ENCODE results near the gene LONP2.

The LONP2 gene

GRCh38 chr16:48244080-48244862 is at the start of gene LONP2:
LONP2 (plus strand) TSS chr16:48244300; CDS start chr16:48244389, 89 bp downstream.
- TF ChIP-seq, protein P1, sequence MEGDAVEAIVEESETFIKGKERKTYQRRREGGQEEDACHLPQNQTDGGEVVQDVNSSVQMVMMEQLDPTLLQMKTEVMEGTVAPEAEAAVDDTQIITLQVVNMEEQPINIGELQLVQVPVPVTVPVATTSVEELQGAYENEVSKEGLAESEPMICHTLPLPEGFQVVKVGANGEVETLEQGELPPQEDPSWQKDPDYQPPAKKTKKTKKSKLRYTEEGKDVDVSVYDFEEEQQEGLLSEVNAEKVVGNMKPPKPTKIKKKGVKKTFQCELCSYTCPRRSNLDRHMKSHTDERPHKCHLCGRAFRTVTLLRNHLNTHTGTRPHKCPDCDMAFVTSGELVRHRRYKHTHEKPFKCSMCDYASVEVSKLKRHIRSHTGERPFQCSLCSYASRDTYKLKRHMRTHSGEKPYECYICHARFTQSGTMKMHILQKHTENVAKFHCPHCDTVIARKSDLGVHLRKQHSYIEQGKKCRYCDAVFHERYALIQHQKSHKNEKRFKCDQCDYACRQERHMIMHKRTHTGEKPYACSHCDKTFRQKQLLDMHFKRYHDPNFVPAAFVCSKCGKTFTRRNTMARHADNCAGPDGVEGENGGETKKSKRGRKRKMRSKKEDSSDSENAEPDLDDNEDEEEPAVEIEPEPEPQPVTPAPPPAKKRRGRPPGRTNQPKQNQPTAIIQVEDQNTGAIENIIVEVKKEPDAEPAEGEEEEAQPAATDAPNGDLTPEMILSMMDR (IDR thresholded peaks at IDR 0.05): no peak
- Histone ChIP-seq H3K27ac (peak within 1 kb of the TSS; percentile 74), H3K9me3 (ENCODE audit: control insufficient read depth, low read length) (no peaks in the 10 kb centered on the region), H3K27me3 (ENCODE audit: control insufficient read depth, insufficient read depth, low read length) (no peaks in the 10 kb centered on the region), H3K36me3 (ENCODE audit: control insufficient read depth, insufficient read depth, low read length) (no peaks in the 10 kb centered on the region), H3K4me2 (ENCODE audit: low read length) (peak within 1 kb of the TSS; percentile 73), H2AFZ (peak within 1 kb of the TSS; percentile 85), H3K4me1 (peaks cover 8% of the 10 kb centered on the region), H3K9ac (peak within 1 kb of the TSS; percentile 87), H3K79me2 (peaks cover 28% of the 10 kb centered on the region), H3K4me3 (ENCODE audit: low read depth, low read length) (peak within 1 kb of the TSS; percentile 92)

DNA sequence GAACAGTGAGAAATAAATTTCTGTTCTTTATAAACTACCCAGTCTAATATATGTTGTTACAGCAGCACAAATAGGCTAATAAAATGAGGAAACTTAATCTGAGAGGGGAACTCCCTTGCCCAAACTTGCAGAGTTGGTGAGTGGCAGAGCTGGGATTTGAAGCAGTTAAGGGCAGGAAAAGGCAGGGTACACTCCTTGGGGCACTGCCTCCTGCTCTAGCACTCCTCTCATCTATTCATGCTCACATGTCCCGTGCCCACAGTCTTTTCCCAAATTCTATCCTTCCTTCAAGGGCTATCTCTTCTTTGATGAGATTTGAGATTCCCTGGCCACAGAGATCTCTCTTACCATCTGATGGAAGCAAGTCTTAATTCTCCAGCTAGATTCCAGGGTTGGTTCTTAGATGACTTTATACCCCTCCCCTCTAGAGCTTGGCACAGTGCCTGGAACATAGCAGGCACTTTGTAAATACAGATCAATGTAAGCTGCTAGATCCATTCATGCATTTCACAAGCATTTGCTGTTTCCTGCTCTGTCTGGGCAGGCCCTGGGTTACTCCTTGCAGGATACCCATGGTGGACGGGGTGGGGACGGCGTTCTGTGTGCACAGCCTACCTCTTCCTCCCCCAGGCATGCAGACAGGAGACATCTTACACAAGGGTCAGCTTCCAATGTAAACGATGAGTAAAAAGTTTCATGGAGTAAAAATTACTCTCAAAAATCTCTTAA is 49.1 kb upstream of the LONP2 start:
- H3K4me2 ChIP-seq (ENCODE audit: low read length): no peak overlapping the region
- H3K9me3 ChIP-seq (ENCODE audit: control insufficient read depth, low read length): no peaks in the 10 kb centered on the region
- H2AFZ ChIP-seq: no peak overlapping the region
- H3K36me3 ChIP-seq (ENCODE audit: control insufficient read depth, insufficient read depth, low read length): no peaks in the 10 kb centered on the region
- no peak overlapping the region for H3K9ac ChIP-seq
- no peaks in the 10 kb centered on the region for H3K79me2 ChIP-seq
- H3K27me3 ChIP-seq (ENCODE audit: control insufficient read depth, insufficient read depth, low read length): no peaks in the 10 kb centered on the region
- H3K27ac ChIP-seq: no peak overlapping the region
- H3K4me1 ChIP-seq: no peaks in the 10 kb centered on the region
- TF ChIP-seq, protein P1 (IDR thresholded peaks at IDR 0.05): no peak
- no peak overlapping the region for H3K4me3 ChIP-seq (ENCODE audit: low read depth, low read length)

DNA sequence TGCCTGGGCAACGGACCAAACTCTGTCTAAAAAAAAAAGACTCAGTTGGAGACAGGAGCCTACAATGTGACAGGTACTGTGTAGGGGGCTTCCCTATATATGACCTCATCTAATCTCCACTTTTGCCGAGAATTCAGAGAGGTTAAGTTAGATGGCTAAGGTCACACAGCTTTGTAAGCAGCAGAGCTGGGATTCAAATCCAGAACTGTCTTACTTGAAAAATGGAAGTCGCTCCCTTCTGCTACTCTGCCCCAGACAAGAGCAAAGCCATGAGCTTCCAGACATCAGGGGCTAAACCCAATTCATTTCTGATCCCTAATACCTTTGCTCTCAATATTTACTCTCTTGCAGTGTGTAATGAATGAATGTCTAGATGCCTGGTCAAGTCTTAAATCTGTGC is 46.8 kb upstream of the LONP2 start:
- Histone ChIP-seq H3K27ac (no peak overlapping the region), H3K4me2 (ENCODE audit: low read length) (no peak overlapping the region), H3K4me1 (no peaks in the 10 kb centered on the region), H3K9ac (no peak overlapping the region), H3K79me2 (no peaks in the 10 kb centered on the region), H3K9me3 (ENCODE audit: control insufficient read depth, low read length) (no peaks in the 10 kb centered on the region), H2AFZ (no peak overlapping the region), H3K4me3 (ENCODE audit: low read depth, low read length) (no peak overlapping the region), H3K36me3 (ENCODE audit: control insufficient read depth, insufficient read depth, low read length) (no peaks in the 10 kb centered on the region), H3K27me3 (ENCODE audit: control insufficient read depth, insufficient read depth, low read length) (no peaks in the 10 kb centered on the region)
- TF ChIP-seq, protein P1 (IDR thresholded peaks at IDR 0.05): no peak

DNA sequence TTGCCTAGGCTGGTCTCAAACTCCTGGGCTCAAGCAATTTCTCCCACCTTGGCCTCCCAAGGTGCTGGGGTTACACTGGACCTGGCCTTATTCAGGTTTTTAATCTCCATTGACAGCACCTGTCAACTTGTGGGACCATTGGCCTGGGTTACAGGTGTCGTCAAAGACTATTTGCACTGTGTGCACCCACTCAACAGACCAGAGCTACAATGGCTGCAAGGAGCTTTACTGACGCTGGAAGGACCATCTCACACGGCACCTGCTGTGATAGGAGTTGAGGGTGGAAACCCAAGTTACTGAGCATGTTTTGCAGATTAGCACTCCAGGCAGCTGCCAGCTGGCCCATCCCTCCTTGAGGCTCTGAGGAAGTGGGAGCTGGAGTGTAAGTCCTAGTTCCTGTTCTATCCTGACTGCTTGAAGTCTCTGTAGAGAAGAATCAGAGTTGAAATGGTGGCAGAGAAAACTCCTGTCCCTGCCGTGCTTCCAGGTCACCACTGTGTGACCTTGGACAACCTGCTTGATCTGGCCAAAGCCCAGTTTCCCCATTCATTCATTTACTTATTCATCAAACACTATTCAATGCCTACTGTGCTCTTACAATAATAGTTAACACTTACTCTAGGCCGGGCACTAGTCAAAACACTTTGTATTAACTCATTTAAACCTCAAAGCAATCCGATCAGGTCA is 42.4 kb upstream of the LONP2 start:
- no peak overlapping the region for H3K4me3 ChIP-seq (ENCODE audit: low read depth, low read length)
- no peaks in the 10 kb centered on the region for H3K27me3 ChIP-seq (ENCODE audit: control insufficient read depth, insufficient read depth, low read length)
- H3K9me3 ChIP-seq (ENCODE audit: control insufficient read depth, low read length): no peaks in the 10 kb centered on the region
- H3K4me2 ChIP-seq (ENCODE audit: low read length): no peak overlapping the region
- no peaks in the 10 kb centered on the region for H3K79me2 ChIP-seq
- H3K36me3 ChIP-seq (ENCODE audit: control insufficient read depth, insufficient read depth, low read length): no peaks in the 10 kb centered on the region
- no peaks in the 10 kb centered on the region for H3K4me1 ChIP-seq
- H2AFZ ChIP-seq: no peak overlapping the region
- TF ChIP-seq, protein P1 (IDR thresholded peaks at IDR 0.05): no peak
- no peak overlapping the region for H3K27ac ChIP-seq
- H3K9ac ChIP-seq: no peak overlapping the region
